Stimulated activated CD4-positive, alpha-beta T cell treated with anti-CD3 and anti-CD28 coated beads, Interleukin-12 subunit alpha, Interleukin-12 subunit beta, amount 100 ng/mL, for 4 hours (primary cell): ENCODE results near the gene IFIH1.

Experiments used
- DNase-seq: peaks from one replicate; pipeline ENCODE4 v3.0.0-alpha.2; 2020

The IFIH1 gene

DNA sequence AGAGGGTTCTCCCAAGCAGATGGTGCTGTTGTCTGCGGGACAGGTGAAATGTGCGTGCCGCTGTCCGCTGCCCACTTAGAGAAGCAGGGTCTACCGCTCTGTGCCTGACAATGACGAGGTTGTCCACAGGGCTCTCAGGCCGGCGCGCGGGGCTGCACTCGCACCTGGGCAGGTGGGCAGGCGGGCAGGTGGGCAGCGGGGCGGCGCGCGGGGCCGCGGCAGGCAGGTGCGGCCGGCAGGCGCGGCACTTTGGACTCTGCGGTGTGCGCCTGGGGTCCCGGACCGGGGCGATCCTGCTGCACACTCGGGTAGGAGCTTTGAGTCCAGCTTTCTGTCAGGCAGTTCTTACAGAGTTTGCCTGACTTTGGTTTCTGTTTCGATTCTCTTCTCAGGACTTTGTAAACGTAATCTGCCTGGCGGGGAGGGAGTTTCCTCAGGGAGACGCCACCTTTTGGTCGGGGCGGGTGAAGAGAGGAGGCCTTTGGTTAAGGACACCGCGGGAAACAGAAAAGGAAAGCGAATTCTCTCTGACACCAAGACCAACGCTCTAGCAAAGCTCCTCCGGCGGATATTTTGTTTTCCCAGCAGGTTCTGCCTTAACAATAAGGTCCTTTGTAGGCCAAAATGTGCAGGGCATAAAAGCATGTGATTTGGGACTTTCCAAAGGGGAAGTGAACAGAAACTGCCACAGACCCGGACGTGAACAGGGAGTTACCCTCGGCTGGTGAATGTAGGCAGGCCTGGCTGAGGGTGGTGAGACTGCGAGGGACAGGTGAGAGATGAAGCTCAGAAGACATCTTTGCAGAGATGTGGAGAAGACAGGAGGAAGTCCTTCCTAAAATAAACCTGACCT, at the start of gene IFIH1:
Gene IFIH1 (minus strand): TSS at position 357 of the 853 bp plus-strand sequence. CDS start 377 bp downstream, outside the sequence.
- peak; percentile 58 for DNase-seq

GRCh38 chr2:162365392-162365791, 46.9 kb upstream of the IFIH1 start:
- no peak for DNase-seq

DNA sequence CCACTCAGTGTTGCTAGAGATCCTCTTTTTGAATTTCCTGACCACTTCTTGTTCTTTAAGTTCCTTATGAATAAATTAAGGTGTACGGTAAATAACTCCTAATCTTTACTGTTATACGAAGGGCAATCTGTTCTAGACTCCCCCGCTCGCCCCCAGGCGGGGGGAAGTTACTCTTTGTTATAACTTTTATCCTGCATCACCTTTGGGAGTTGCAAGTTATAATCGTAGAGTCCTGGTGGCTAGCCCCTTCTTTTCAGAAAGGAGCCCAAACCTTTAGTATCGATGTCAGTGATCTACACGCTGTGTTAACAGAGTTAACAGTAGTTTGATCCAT, 26.1 kb upstream of the IFIH1 start:
- DNase-seq = no peak

DNA sequence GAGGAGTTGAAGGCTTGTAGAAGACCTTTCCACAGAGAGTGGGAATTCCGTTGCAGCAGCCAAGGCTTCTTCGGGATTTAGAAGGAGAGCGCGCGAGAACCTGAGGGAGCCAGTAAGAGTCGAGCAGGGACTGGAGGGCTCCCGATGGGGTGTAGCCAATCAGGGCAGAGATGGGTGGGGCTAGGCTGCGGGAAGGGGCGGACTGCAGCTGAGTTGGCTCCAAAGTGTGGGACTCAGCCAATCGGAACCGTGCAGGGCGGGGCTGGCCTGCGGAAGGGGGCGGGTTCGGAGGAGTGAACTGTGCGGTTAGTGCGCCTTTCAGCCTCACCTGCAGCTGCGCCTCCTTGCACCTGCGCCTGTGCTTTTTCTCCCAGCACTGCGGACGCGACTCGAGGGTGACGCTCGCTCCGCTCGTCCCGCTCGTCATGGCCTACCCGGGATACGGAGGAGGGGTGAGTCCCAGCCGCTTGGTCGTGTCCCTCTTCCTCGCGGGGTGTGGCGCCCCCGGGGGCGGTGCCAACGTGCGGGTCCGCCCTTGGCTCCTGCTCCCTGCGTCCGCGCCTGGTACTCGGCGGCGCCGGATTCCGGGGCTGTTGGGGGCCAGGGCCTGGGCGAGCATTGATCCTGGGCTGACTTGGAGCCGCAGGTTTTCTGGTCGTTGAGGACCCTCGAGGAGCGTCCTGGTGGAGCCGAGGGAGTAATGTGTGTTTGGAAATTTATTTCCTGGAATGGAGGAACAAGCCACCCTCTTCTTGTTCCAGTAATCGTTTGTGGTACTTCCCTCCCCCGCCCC, 25.5 kb upstream of the IFIH1 start, which contains the start of gene GCA:
Gene GCA (plus strand): TSS at position 309 of the 793 bp plus-strand sequence. CDS start 117 bp downstream, at position 426.
- DNase-seq = peak; percentile 97

DNA sequence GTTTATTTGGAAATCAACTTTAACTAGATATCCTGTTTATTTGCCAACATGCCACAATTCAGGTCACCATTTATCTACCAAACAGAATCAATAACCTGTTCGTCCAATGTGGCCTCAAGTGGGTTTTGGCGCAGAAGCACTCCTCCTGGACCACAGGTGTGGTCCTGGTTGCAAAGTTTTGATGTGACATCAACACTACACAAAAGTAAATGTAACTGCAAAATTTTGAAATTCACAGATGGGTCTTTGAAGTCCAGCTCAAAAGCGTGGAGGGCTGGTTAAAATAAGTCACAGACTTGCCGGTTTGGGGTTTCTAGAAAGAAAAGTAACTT, 25.0 kb upstream of the IFIH1 start:
- no peak for DNase-seq

DNA sequence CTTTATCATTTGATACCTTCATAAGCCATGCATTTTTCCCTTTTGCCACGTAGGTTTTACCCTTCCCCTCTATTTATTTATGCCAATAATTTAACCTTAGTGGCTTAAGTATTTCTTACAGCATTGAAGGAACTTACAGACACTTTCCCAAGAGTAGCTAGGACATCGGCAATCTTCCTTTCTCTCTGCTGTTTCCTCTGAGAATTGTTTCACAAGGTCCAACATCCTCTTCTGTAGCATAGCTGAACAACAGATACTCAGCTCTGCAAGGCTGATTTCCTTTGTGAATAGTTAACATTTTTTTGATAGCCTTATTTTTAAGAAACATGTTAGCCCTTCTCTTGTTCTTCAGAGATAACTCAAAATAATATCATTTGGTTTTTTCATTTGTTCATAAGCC, 24.4 kb upstream of the IFIH1 start:
- no peak for DNase-seq

GRCh38 chr2:162342321-162342720, 23.8 kb upstream of the IFIH1 start:
- no peak for DNase-seq

- DNase-seq = no peak
These were observed 22.3 kb upstream of the IFIH1 start for GRCh38 chr2:162340822-162341221.

- DNase-seq = no peak
These were observed 19.4 kb upstream of the IFIH1 start for GRCh38 chr2:162337868-162338267.

GRCh38 chr2:162333968-162334367, 15.5 kb upstream of the IFIH1 start:
- no peak for DNase-seq

GRCh38 chr2:162330881-162331280, 12.4 kb upstream of the IFIH1 start:
- no peak for DNase-seq

DNA sequence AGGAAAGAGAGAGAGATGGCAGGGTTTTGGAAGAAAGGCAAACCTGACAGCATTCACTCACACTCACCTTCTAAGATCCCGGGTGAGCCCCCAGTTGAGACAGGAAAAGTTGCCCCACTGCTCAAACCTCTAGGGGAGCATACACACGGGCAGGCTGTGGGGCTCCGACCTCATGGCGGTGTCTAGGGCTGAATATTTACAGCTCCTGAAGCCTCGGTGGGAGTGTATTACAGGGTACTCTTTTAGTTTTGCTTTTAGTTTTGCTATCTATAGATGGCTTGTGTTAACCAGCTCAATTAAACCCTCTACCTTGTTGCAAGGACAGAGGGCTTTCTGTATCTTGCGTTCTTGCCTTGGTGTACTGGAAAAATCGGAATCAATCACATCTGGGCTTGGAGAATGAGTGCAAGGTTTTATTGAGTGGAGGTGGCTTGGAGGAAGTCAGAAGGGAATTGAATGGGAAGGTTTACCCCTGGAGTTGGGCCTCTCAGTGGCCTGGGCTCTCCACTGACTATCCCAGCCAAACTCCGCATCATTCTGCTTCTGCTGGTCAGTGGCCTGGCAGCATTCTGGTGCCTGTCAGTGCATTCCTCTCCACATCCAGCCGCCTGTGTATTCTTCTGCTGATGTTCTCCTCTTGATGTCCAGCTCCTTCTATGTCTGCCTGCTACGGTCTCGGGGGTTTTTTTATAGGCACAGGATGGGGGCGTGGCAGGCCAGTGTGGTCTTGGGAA, 10.1 kb upstream of the IFIH1 start:
- DNase-seq = no peak

DNA sequence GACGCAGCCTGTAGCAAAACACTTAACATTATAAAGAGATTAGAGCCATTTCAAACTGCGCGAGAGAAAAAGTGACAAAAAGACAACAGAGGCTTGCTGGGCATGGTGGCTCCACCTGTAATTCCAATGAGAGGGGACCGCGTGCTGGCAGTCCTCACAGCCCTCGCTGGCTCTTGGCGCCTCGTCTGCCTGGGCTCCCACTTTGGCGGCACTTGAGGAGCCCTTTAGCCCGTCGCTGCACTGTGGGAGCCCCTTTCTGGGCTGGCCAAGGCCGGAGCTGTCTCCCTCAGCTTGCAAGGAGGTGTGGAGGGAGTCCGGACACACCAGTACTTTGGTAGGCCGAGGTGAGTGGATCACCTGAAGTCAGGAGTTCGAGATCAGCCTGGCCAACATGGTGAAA, 9.3 kb upstream of the IFIH1 start:
- DNase-seq = no peak

- DNase-seq = peak; percentile 7
These were observed 8.8 kb upstream of the IFIH1 start for GRCh38 chr2:162327134-162327769.

- no peak for DNase-seq
These were observed 6.5 kb upstream of the IFIH1 start for GRCh38 chr2:162324953-162325352.

- no peak for DNase-seq
These were observed 2.5 kb upstream of the IFIH1 start for GRCh38 chr2:162320864-162321517.

GRCh38 chr2:162317861-162318327, 590 bp downstream of the IFIH1 start:
- peak; percentile 10 for DNase-seq

GRCh38 chr2:162317058-162317742, 1.3 kb downstream of the IFIH1 start:
- DNase-seq = no peak

DNA sequence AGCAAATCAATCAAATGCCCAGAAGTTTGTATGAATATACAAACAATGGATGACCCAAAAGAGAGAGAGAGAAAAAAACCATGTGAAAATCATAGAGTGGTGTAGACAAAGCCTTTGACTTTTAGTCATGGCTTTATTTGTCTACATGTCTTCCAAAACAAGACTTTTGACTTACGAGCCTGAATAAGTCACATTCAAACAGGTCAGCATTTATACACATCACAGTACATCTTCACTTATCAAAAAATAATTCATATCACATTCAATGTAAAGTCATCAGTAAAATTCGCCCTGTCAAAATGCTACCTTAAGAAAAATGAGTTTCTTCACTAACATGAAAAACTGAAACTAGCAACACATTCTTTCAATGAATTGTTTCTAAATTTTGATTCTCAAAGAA, 1.9 kb downstream of the IFIH1 start:
- no peak for DNase-seq

- DNase-seq = no peak
These were observed 2.5 kb downstream of the IFIH1 start for GRCh38 chr2:162315938-162316337.

DNA sequence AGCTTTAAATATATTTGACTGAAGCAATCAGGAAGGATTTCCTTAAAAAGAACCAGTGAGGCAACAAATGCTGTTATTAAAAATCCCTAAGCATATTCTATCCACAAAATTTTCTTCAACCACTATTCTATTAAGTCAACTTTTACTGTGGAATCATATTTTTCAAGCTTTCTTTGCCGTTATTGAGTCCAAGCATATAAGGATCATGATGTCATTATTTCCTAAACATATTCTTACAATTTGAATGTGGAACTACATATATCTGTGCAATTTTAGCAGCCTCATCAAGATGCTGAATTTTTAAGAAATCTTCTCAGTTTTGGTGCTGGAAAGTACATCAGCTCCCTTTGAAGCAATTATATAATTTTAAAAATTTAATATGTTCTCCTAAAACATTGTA, 5.6 kb downstream of the IFIH1 start:
- DNase-seq = no peak
